Effector memory CD8-positive, alpha-beta T cell (primary cell): Measurements from ENCODE around the gene ERGIC2.
"Not testable (repeated sequence)": the region's sequence is repeated elsewhere in the genome, so short reads cannot be mapped to it uniquely, and the experiment has no call there.

Experiments used
- ATAC-seq: fragments of 150-1000 bp; cut with Tn5 transposase; replicated peaks from 2 replicates; pipeline ENCODE4 v1.10.0; 2021; ENCODE audit warnings: mild to moderate bottlenecking, moderate library complexity
- DNase-seq, 3 experiments: peaks; one replicate each; pipeline ENCODE4 v3.0.0; 2021
- H3K27ac Mint-ChIP-seq, 2 donors: one replicate each; pipeline ENCODE4 v1.8.0; 2022; ENCODE audit warnings: mild to moderate bottlenecking in 2 of 2, mixed read lengths in 2 of 2, moderate library complexity in 2 of 2
- H3K27me3 Mint-ChIP-seq, 2 donors: one replicate each; pipeline ENCODE4 v1.8.0; 2022; ENCODE audit warnings: mixed read lengths in 2 of 2
- H3K36me3 Mint-ChIP-seq: one replicate; pipeline ENCODE4 v1.8.0; 2022; ENCODE audit warnings: mild to moderate bottlenecking, moderate library complexity, mixed read lengths; ENCODE audit not compliant: insufficient read depth
- H3K4me1 Mint-ChIP-seq, 2 donors: one replicate each; pipeline ENCODE4 v1.8.0; 2022; ENCODE audit warnings: low read depth in 2 of 2, mixed read lengths in 2 of 2
- H3K4me3 Mint-ChIP-seq, 2 donors: one replicate each; pipeline ENCODE4 v1.8.0; 2022; ENCODE audit warnings: mild to moderate bottlenecking in 2 of 2, mixed read lengths in 2 of 2, moderate library complexity in 2 of 2
- H3K9me3 Mint-ChIP-seq, 2 donors: one replicate each; pipeline ENCODE4 v1.8.0; 2022; ENCODE audit warnings: mixed read lengths in 2 of 2

The ERGIC2 gene

DNA sequence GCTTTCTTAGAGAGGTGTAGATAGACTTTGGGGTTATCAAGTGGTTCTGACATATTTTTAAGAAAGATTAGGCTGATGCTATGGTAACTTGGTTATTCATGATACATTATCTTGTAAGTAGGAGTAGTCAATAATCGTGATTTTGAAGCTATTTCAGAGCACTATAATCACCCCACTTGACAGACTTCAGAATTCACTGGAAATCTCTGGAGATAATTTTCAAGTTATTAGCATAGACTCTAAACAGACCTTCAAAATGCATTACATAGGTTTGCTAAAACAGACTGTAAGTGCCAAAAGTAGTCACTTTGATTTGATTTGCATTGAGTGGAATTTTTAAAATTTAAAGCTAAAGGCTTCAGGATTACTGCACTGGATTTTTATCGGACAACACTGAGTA is 74.3 kb downstream of the ERGIC2 start:
- H3K4me3 Mint-ChIP-seq: no peak overlapping the region
- no peaks in the 10 kb centered on the region for H3K9me3 Mint-ChIP-seq
- DNase-seq: no peak

DNA sequence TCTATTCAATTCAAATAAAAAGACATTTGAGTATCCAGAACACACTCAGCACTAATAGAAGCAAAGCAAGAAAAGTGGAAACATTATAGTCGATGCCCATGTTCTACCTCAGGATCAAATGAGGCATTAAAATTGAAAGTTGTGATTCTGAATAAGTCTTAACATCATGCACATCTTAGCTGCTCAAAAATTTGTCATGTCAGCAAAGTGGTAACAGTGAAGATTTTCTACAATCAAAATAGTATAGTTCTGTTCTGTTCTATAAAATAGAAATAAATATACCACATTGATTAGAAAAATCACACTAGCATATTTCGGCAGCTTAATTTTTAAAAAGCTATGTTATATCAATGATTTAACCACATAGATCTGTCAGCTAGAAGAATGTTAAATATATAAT is 74.7 kb downstream of the ERGIC2 start:
- ATAC-seq: no peak
- no peak overlapping the region for H3K4me3 Mint-ChIP-seq
- peaks cover 2% of the 10 kb centered on the region for H3K36me3 Mint-ChIP-seq
- H3K4me1 Mint-ChIP-seq: no peaks in the 10 kb centered on the region
- no peak for DNase-seq
- H3K27ac Mint-ChIP-seq: no peak overlapping the region
- no peaks in the 10 kb centered on the region for H3K9me3 Mint-ChIP-seq
- no peaks in the 10 kb centered on the region for H3K27me3 Mint-ChIP-seq

More for the DNA sequence above, 74.3 kb downstream of the ERGIC2 start:
- no peaks in the 10 kb centered on the region for H3K27me3 Mint-ChIP-seq
- no peaks in the 10 kb centered on the region for H3K4me1 Mint-ChIP-seq
- ATAC-seq: no peak
- peaks cover 2% of the 10 kb centered on the region for H3K36me3 Mint-ChIP-seq
- H3K27ac Mint-ChIP-seq: no peak overlapping the region

GRCh38 chr12:29304388-29304787 is 76.6 kb downstream of the ERGIC2 start:
- Mint-ChIP-seq H3K27ac (no peak overlapping the region), H3K36me3 (peaks cover 2% of the 10 kb centered on the region), H3K4me3 (no peak overlapping the region), H3K9me3 (no peaks in the 10 kb centered on the region), H3K27me3 (no peaks in the 10 kb centered on the region), H3K4me1 (no peaks in the 10 kb centered on the region)
- ATAC-seq (no peak), DNase-seq (no peak)

- no peak for ATAC-seq
- H3K36me3 Mint-ChIP-seq: peaks cover 5% of the 10 kb centered on the region
- no peaks in the 10 kb centered on the region for H3K27me3 Mint-ChIP-seq
- no peaks in the 10 kb centered on the region for H3K4me1 Mint-ChIP-seq
- no peak for DNase-seq
- H3K4me3 Mint-ChIP-seq: no peak overlapping the region
- no peaks in the 10 kb centered on the region for H3K9me3 Mint-ChIP-seq
- H3K27ac Mint-ChIP-seq: no peak overlapping the region
Observed at GRCh38 chr12:29301114-29301513, 79.9 kb downstream of the ERGIC2 start.

- Mint-ChIP-seq H3K27me3 (no peaks in the 10 kb centered on the region), H3K36me3 (peaks cover 5% of the 10 kb centered on the region), H3K4me1 (no peaks in the 10 kb centered on the region), H3K9me3 (no peaks in the 10 kb centered on the region), H3K27ac (no peak overlapping the region), H3K4me3 (no peak overlapping the region)
- no peak for ATAC-seq
- no peak for DNase-seq
Observed at GRCh38 chr12:29299633-29300032, 81.3 kb downstream of the ERGIC2 start.

DNA sequence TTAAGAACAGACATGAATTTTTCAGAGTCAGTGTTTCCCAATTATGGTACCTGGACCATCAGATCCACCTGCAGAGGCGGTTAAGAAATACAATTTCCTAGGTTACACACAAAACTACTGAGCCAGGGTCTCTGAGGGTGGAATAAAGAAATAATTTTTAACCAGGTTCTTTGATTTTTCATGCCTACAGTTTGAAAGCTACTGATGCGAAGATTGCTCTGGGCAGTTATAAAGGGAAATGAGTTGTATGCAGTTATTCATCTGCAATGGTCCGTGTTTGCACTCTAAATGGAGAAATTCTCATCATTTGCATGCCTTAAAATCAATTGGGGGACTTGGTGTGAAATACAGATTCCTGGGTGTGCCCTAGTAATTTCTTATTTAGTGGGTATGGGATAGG is 89.7 kb downstream of the ERGIC2 start:
- H3K27ac Mint-ChIP-seq: no peak overlapping the region
- no peaks in the 10 kb centered on the region for H3K36me3 Mint-ChIP-seq
- H3K9me3 Mint-ChIP-seq: no peaks in the 10 kb centered on the region
- H3K27me3 Mint-ChIP-seq: no peaks in the 10 kb centered on the region
- no peak overlapping the region for H3K4me3 Mint-ChIP-seq
- H3K4me1 Mint-ChIP-seq: no peaks in the 10 kb centered on the region
- ATAC-seq (no peak), DNase-seq (no peak)

DNA sequence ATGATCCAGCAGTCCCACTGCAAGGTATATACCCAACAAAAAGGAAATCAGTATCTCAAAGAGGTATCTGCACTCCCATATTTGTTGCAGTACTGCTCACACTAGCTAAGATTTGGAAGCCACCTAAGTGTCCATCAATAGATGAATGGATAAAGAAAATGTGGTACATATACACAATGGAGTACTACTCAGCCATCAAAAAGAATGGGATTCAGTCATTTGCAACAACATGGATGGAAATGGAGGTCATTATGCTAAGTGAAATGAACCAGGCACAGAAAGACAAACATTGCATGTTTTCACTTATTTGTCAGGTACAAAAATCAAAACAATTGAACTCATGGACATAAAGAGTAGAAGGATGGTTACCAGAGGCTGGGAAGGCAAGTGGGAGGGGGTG is 90.5 kb downstream of the ERGIC2 start:
- DNase-seq, H3K27me3 Mint-ChIP-seq, H3K9me3 Mint-ChIP-seq, H3K4me1 Mint-ChIP-seq, H3K4me3 Mint-ChIP-seq, H3K27ac Mint-ChIP-seq, H3K36me3 Mint-ChIP-seq, ATAC-seq: not testable (repeated sequence)

DNA sequence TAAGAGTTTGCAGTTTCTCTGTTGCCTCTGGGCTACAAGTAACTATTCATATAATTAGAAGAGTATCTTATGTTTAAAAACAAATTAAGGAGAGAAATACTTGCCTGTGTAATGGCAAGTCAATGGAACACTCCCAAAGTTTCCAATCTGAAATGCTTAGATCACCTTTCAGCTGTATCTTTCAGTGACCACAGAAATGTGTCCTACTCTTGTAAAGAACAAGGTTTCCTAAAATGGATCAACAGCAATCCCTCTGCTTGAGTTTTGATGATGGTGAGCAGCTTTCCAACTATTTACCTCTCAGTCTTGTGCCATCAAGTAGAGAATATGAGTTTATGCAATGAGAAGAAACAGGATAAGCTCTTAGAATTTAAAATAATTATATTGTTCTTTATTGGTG is 92.9 kb downstream of the ERGIC2 start:
- Mint-ChIP-seq H3K36me3 (no peaks in the 10 kb centered on the region), H3K4me1 (no peaks in the 10 kb centered on the region)

GRCh38 chr12:29287622-29288021 is 93.3 kb downstream of the ERGIC2 start:
- H3K27me3 Mint-ChIP-seq: no peaks in the 10 kb centered on the region
- H3K9me3 Mint-ChIP-seq: no peaks in the 10 kb centered on the region
- DNase-seq (no peak), ATAC-seq (no peak)
- no peak overlapping the region for H3K27ac Mint-ChIP-seq
- H3K4me1 Mint-ChIP-seq: no peaks in the 10 kb centered on the region
- no peak overlapping the region for H3K4me3 Mint-ChIP-seq
- no peaks in the 10 kb centered on the region for H3K36me3 Mint-ChIP-seq

More for the DNA sequence above, 92.9 kb downstream of the ERGIC2 start:
- DNase-seq: no peak
- ATAC-seq: no peak
- no peaks in the 10 kb centered on the region for H3K27me3 Mint-ChIP-seq
- no peak overlapping the region for H3K27ac Mint-ChIP-seq
- no peak overlapping the region for H3K4me3 Mint-ChIP-seq
- no peaks in the 10 kb centered on the region for H3K9me3 Mint-ChIP-seq
